T-cell (primary cell): Measurements from ENCODE around the gene MRPL20. TPM values are rescaled to one million over a fixed set of nuclear protein-coding genes. Genes with fewer than 3 reads are reported as not detected.
"Not testable (repeated sequence)": the region's sequence is repeated elsewhere in the genome, so short reads cannot be mapped to it uniquely, and the experiment has no call there.

ENCODE experiments used
- ATAC-seq, 4 experiments: fragments of 200-7000 bp in 3 of 4; fragments of 150-1000 bp in 1 of 4; cut with Tn5 transposase; replicated peaks in 1 of 4; 1 replicate in 3 of 4; 2 replicates in 1 of 4; pipeline ENCODE4 v1.10.0; 2021; ENCODE audit warnings: moderate library complexity in 3 of 4, mild to moderate bottlenecking in 2 of 4, moderate number of reproducible peaks in 1 of 4
- CTCF ChIA-PET, 2 donors: fragments of 300-600 bp; sonication (Branson Sonifier 250); formaldehyde crosslinking; loops; one replicate each; lab custom pipeline; 2022; ENCODE audit warnings: antibody characterized with exemption in 2 of 2; lab: Charles Lee
- POLR2A ChIA-PET, 2 donors: fragments of 300-600 bp; sonication (Branson Sonifier 250); formaldehyde crosslinking; loops; one replicate each; lab custom pipeline; 2022; ENCODE audit warnings: antibody characterized with exemption in 2 of 2; lab: Charles Lee
- DNase-seq, 35 experiments: peaks; one replicate each; pipeline versions ENCODE4 v3.0.0 to v3.0.0-alpha.2; 2013 to 2023
- H3K27ac ChIP-seq: one replicate; pipeline ENCODE4 v1.5.1; 2013; ENCODE audit warnings: low read length
- H3K27me3 ChIP-seq, 2 experiments: replicated peaks in 1 of 2; 1 replicate in 1 of 2; 2 replicates in 1 of 2; pipeline versions ENCODE4 v1.6.1 to v1.7.0; 2013; ENCODE audit warnings: low read length in 1 of 2, mixed read lengths in 1 of 2; ENCODE audit not compliant: control insufficient read depth in 2 of 2, insufficient read depth in 2 of 2; ENCODE audit errors: extremely low read depth in 1 of 2
- H3K36me3 ChIP-seq, 2 donors: 1 replicate in 1 of 2; 2 replicates in 1 of 2; pipeline versions ENCODE4 v1.6.1 to v1.7.0; 2013; ENCODE audit warnings: low read length in 1 of 2; ENCODE audit not compliant: control insufficient read depth in 2 of 2, insufficient read depth in 1 of 2; ENCODE audit errors: extremely low read depth in 1 of 2
- H3K4me1 ChIP-seq, 2 experiments: 1 replicate in 1 of 2; 2 replicates in 1 of 2; pipeline versions ENCODE4 v1.6.1 to v1.7.0; 2013; ENCODE audit warnings: low read length in 2 of 2, mixed read lengths in 1 of 2; ENCODE audit not compliant: insufficient read depth in 2 of 2, control insufficient read depth in 1 of 2; ENCODE audit errors: extremely low read depth in 1 of 2
- H3K4me3 ChIP-seq, 2 donors: 1 replicate in 1 of 2; 2 replicates in 1 of 2; pipeline versions ENCODE4 v1.5.1 to v1.7.0; 2013; ENCODE audit warnings: mild to moderate bottlenecking in 2 of 2, low read length in 1 of 2, moderate library complexity in 1 of 2; ENCODE audit not compliant: control insufficient read depth in 1 of 2; ENCODE audit errors: extremely low read depth in 1 of 2
- H3K9me3 ChIP-seq: 2 replicates; pipeline ENCODE4 v1.7.0; 2013
- H3K27ac Mint-ChIP-seq, 2 donors: one replicate each; pipeline ENCODE4 v1.8.0; 2020 to 2021; ENCODE audit warnings: mild to moderate bottlenecking in 2 of 2, mixed read lengths in 2 of 2
- H3K27me3 Mint-ChIP-seq, 2 donors: one replicate each; pipeline ENCODE4 v1.8.0; 2021 to 2022; ENCODE audit warnings: mixed read lengths in 2 of 2
- H3K36me3 Mint-ChIP-seq: one replicate; pipeline ENCODE4 v1.8.0; 2021; ENCODE audit warnings: mixed read lengths
- H3K4me1 Mint-ChIP-seq, 3 donors: one replicate each; pipeline ENCODE4 v1.8.0; 2020 to 2022; ENCODE audit warnings: mixed read lengths in 3 of 3, mild to moderate bottlenecking in 1 of 3
- H3K4me3 Mint-ChIP-seq, 3 donors: one replicate each; pipeline ENCODE4 v1.8.0; 2020 to 2022; ENCODE audit warnings: mild to moderate bottlenecking in 3 of 3, mixed read lengths in 3 of 3, moderate library complexity in 3 of 3
- H3K9me3 Mint-ChIP-seq, 3 donors: one replicate each; pipeline ENCODE4 v1.8.0; 2020 to 2022; ENCODE audit warnings: mixed read lengths in 3 of 3
- WGBS: methylation state at CpG from one replicate; pipeline ENCODE4 v1.1.5; 2013; ENCODE audit warnings: missing lambda C conversion rate; ENCODE audit not compliant: insufficient coverage; 5-methylcytosine and 5-hydroxymethylcytosine counted together
- total RNA-seq, 35 experiments: library from RNA in 6 of 35; stranded (reverse) in 6 of 35; fragments of 120-200 nt in 1 of 35; gene quantifications; one replicate each; pipeline versions ENCODE4 v1.2.1 to v1.2.4 and lab custom pipeline; 2013 to 2026

The MRPL20 gene
- total RNA-seq, 5 donors from 2014 or later (not counting 1 experiment from before 2014, with no cell fraction given), result 106 to 123 (median 114) TPM

- WGBS, result 97% methylated on average over 10 of the region's 12 CpGs
- H3K9me3 ChIP-seq, result no peaks in the 10 kb centered on the region
- POLR2A ChIA-PET, result no interaction called here
- Mint-ChIP-seq H3K27ac (no peak overlapping the region), H3K27me3 (no peaks in the 10 kb centered on the region), H3K9me3 (no peaks in the 10 kb centered on the region), H3K4me3 (no peak overlapping the region), H3K4me1 (peaks cover 16 to 21% (median 18%) of the 10 kb centered on the region in 3 donors), H3K36me3 (peaks cover 66% of the 10 kb centered on the region)
- peaks cover 0 to 7% of the 10 kb centered on the region in 2 experiments for H3K4me1 ChIP-seq
- no peak for DNase-seq
- H3K27ac ChIP-seq, result no peak overlapping the region
- no peaks in the 10 kb centered on the region for H3K27me3 ChIP-seq
- no peak overlapping the region for H3K4me3 ChIP-seq
- no peak for ATAC-seq
- peaks cover 43 to 90% of the 10 kb centered on the region in 2 donors for H3K36me3 ChIP-seq
- CTCF ChIA-PET, result no interaction called here
Observed at GRCh38 chr1:1391225-1391624, 15.9 kb downstream of the MRPL20 start.

- peaks cover 0 to 7% of the 10 kb centered on the region in 2 experiments for H3K4me1 ChIP-seq
- WGBS, result 100% methylated on average over 10 of the region's 12 CpGs
- Mint-ChIP-seq H3K27ac (no peak overlapping the region), H3K36me3 (peaks cover 69% of the 10 kb centered on the region), H3K4me3 (no peak overlapping the region), H3K27me3 (no peaks in the 10 kb centered on the region), H3K9me3 (no peaks in the 10 kb centered on the region), H3K4me1 (peaks cover 14 to 19% (median 15%) of the 10 kb centered on the region in 3 donors)
- no peaks in the 10 kb centered on the region for H3K27me3 ChIP-seq
- DNase-seq, result no peak
- no peak overlapping the region for H3K27ac ChIP-seq
- ChIA-PET POLR2A (no interaction called here), CTCF (no interaction called here)
- H3K4me3 ChIP-seq, result no peak overlapping the region
- H3K36me3 ChIP-seq, result peaks cover 40 to 94% of the 10 kb centered on the region in 2 donors
- no peak for ATAC-seq
- H3K9me3 ChIP-seq, result no peaks in the 10 kb centered on the region
Observed at GRCh38 chr1:1390675-1391074, 16.4 kb downstream of the MRPL20 start.

- Mint-ChIP-seq H3K27ac (no peak overlapping the region), H3K4me1 (peaks cover 4 to 9% (median 6%) of the 10 kb centered on the region in 3 donors), H3K4me3 (no peak overlapping the region), H3K36me3 (peaks cover 48% of the 10 kb centered on the region), H3K9me3 (no peaks in the 10 kb centered on the region), H3K27me3 (no peaks in the 10 kb centered on the region)
- 91% methylated on average over 5 of the region's 16 CpGs for WGBS
- no peak overlapping the region for H3K4me3 ChIP-seq
- no peak overlapping the region for H3K27ac ChIP-seq
- peaks cover 24 to 72% of the 10 kb centered on the region in 2 donors for H3K36me3 ChIP-seq
- ATAC-seq (no peak), DNase-seq (no peak)
- ChIA-PET POLR2A (interaction anchor here in 1 of 2 donors (0.6 kb wide), 1 partner anchor 33 kb away, joined by 5 read pairs; no protein-coding TSS in a partner anchor), CTCF (no interaction called here)
- H3K27me3 ChIP-seq, result no peaks in the 10 kb centered on the region
- H3K4me1 ChIP-seq, result peaks cover 0 to under 1% of the 10 kb centered on the region in 2 experiments
- H3K9me3 ChIP-seq, result no peaks in the 10 kb centered on the region
Observed at GRCh38 chr1:1388078-1388472, 19.0 kb downstream of the MRPL20 start.

- no peak overlapping the region for H3K27ac ChIP-seq
- H3K4me3 Mint-ChIP-seq, result no peak overlapping the region
- no peak for ATAC-seq
- H3K36me3 ChIP-seq, result peaks cover 18 to 65% of the 10 kb centered on the region in 2 donors
- H3K9me3 Mint-ChIP-seq, result no peaks in the 10 kb centered on the region
- H3K27me3 ChIP-seq, result no peaks in the 10 kb centered on the region
- no peak overlapping the region for H3K4me3 ChIP-seq
- ChIA-PET POLR2A (interaction anchor here in 1 of 2 donors (0.6 kb wide), 1 partner anchor 32 kb away, joined by 5 read pairs; no protein-coding TSS in a partner anchor), CTCF (no interaction called here)
- WGBS, result 98% methylated on average over 36 of the region's 50 CpGs
- peaks cover 45% of the 10 kb centered on the region for H3K36me3 Mint-ChIP-seq
- no peaks in the 10 kb centered on the region for H3K4me1 ChIP-seq
- H3K4me1 Mint-ChIP-seq, result peaks cover 4 to 6% (median 6%) of the 10 kb centered on the region in 3 donors
- no peak for DNase-seq
- no peak overlapping the region for H3K27ac Mint-ChIP-seq
- H3K27me3 Mint-ChIP-seq, result no peaks in the 10 kb centered on the region
- no peaks in the 10 kb centered on the region for H3K9me3 ChIP-seq
Observed at GRCh38 chr1:1387098-1388077, 19.7 kb downstream of the MRPL20 start.

- H3K4me1 ChIP-seq, result no peaks in the 10 kb centered on the region
- H3K36me3 ChIP-seq, result peaks cover 22 to 56% of the 10 kb centered on the region in 2 donors
- no peaks in the 10 kb centered on the region for H3K9me3 Mint-ChIP-seq
- peaks cover 0 to 3% of the 10 kb centered on the region in 2 experiments for H3K27me3 ChIP-seq
- H3K27ac ChIP-seq, result no peak overlapping the region
- no peak overlapping the region for H3K27ac Mint-ChIP-seq
- no peaks in the 10 kb centered on the region for H3K4me1 Mint-ChIP-seq
- no peak overlapping the region for H3K4me3 ChIP-seq
- H3K27me3 Mint-ChIP-seq, result no peaks in the 10 kb centered on the region
- H3K4me3 Mint-ChIP-seq, result no peak overlapping the region
- ATAC-seq (no peak), DNase-seq (no peak)
- no peaks in the 10 kb centered on the region for H3K9me3 ChIP-seq
- peaks cover 34% of the 10 kb centered on the region for H3K36me3 Mint-ChIP-seq
- 94% methylated on average over 8 of the region's 8 CpGs for WGBS
- CTCF ChIA-PET, result no interaction called here
- POLR2A ChIA-PET, result interaction anchor here (0.6 to 0.7 kb wide), 2 partner anchors 10 to 11 kb away, joined by 3 to 9 read pairs; partner anchors contain the start of gene AURKAIP1 (in 1 of the 2)
Observed at GRCh38 chr1:1385931-1386330, 21.2 kb downstream of the MRPL20 start.

GRCh38 chr1:1385339-1385738 is 21.8 kb downstream of the MRPL20 start:
- H3K36me3 ChIP-seq, result peaks cover 23 to 50% of the 10 kb centered on the region in 2 donors
- POLR2A ChIA-PET, H3K9me3 Mint-ChIP-seq, ATAC-seq, H3K9me3 ChIP-seq, H3K4me3 Mint-ChIP-seq, H3K27me3 ChIP-seq, H3K4me1 ChIP-seq, H3K4me3 ChIP-seq, H3K4me1 Mint-ChIP-seq, H3K27ac ChIP-seq, H3K27ac Mint-ChIP-seq, DNase-seq, H3K27me3 Mint-ChIP-seq: not testable (repeated sequence)
- H3K36me3 Mint-ChIP-seq, result peaks cover 28% of the 10 kb centered on the region
- WGBS, result 92% methylated on average over 16 of the region's 29 CpGs
- CTCF ChIA-PET, result interaction anchor here in 1 of 2 donors (0.6 kb wide), 1 partner anchor 22 kb away, joined by 3 read pairs; no protein-coding TSS in a partner anchor
